HG03565 (cell line): ENCODE data around the gene PTPN2.
A peak's percentile ranks its signal among the peaks of the same experiment; 100 is the strongest.
"Not testable (repeated sequence)": the region's sequence is repeated elsewhere in the genome, so short reads cannot be mapped to it uniquely, and the experiment has no call there.

Experiments used
- ATAC-seq: cut with Tn5 transposase; IDR thresholded peaks from one replicate; pipeline ENCODE4 v1.9.1; 2021; ENCODE audit warnings: mild to moderate bottlenecking, moderate library complexity; ENCODE audit not compliant: unreplicated experiment

Gene PTPN2

DNA sequence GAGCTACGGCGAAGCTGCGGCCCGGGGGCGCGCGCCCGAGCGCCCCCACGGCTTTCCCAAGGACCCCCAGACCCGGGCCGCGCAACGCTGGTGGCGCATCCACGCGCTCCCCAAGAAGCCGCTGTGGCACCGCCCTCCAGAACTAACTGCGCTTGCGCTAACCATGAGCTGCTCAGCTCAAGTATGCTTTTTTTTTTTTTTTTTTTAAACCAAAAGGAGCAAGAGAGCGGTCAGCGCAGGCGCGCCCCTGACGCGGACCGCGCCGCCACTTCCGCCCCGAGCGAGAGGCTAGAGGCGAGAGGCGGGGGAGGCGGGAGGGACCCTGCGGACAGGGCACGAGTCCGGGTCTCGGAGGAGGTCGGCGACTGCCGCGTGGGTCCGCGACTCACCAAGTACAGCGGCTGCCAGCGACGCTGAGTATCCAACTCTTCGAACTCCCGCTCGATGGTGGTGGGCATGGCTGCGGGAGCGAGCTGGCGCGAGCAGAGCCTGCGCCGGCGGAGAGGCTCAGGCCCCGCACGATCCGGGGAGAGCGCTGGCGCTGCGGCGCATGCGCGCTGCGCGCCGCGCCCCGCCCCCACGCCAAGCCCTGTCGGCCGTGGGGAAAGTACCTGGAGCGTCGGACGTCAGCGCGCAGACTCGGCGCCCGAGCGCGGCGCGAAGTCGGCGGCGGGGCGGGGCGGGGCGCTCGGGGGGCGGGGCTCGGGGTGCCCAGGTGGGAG, at the start of gene PTPN2:
Gene PTPN2 (minus strand): TSS at position 554 of the 722 bp plus-strand sequence. CDS start 96 bp downstream, at position 458.
- ATAC-seq = peak; percentile 62

DNA sequence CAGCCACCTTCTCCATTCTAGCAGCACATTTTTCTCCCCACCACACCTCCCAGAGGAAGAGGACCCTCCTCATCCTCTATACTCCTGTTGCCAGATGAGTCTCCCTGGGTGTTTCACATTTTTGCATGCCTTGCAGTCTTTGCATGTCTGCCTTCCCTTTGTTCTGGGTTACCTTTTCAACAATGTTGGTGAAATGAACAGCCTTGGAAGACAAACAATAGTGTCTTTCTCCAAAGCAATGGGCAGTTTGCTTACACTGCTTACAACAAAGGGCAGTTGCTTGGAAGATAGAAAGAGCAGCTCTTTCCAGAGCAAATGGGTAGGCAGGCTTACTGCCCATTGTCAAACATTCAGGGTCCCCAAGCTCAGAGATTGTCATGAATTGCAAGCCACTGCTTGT, 49.3 kb upstream of the PTPN2 start:
- no peak for ATAC-seq

DNA sequence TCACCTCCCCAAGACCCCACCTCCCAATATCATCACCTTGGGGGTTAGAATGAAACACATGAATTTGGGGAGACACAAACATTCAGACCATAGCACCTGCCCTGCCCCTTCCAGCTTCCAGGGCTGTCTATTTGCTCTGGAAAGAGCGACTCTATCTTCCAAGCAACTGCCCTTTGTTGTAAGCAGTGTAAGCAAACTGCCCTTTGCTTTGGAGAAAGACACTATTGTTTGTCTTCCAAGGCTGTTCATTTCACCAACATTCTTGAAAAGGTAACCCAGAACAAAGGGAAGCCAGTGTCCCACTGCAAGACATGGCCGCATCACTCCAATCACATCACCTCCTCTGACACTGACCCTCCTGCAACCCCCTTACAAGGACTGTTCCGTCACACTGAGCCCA, 46.9 kb upstream of the PTPN2 start:
- ATAC-seq = no peak

DNA sequence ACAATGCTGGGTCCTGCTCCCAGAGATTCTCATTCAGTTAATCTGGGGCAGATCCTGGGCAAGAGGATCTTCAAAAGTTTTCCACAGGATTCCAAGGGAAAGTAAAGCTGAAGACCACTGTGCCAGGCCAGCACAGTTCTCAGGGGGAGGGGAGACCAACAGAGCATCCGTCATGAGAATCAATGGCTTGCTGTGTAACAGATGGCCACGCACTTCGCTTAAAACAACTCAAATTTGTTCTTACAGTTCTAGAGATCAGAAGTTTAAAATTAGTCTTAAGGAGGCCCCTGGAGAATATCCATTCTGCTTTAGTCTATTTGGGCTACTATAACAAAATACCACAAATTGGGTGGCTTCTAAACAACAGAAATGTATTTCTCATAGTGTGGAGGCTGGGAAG, 46.3 kb upstream of the PTPN2 start:
- ATAC-seq = no peak

DNA sequence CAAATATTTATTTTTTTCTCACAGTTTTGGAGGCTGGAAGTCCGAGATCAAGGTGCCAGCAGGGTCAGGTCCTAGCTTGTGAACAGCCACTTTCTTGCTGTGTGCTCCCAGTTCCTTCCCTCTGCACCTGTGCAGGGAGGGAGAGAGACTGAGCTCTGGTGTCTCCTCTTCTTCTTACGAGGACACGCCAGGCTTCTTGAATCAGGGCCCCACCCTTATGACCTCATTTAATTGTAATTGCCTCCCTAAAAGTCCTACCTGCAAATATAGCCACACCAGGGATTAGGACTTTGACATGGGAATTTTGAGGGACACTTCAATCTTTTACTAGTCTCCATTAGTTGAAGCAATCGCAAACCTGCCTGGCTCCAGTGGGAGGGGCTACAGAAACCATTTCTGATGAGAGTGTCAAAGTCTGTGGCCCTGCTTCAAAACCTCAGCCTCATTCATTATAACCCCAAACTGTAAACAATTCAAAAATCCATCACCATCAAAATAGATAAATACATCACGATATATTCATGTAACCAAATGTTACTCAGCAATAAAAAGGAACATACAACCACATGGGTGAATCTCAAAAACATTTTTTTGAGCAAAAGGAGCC, 45.5 kb upstream of the PTPN2 start:
- no peak for ATAC-seq

DNA sequence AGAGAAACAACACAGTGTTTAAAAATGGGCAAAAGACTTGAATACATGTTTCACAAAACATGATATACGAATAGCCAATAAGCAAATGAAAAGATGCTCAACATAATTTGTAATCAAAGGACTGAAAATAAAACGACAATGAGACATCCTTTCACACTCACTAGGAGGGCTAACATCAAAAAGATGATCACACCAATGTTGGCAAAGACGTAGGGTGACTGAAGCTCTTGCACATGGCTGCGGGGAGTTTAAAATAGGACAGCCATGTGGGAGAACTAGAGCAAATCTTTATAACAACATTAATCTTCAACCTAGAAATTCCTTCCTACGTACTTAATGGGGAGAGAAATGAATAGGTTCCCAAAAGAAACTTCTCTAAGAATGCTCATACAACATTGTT, 44.6 kb upstream of the PTPN2 start:
- no peak for ATAC-seq

DNA sequence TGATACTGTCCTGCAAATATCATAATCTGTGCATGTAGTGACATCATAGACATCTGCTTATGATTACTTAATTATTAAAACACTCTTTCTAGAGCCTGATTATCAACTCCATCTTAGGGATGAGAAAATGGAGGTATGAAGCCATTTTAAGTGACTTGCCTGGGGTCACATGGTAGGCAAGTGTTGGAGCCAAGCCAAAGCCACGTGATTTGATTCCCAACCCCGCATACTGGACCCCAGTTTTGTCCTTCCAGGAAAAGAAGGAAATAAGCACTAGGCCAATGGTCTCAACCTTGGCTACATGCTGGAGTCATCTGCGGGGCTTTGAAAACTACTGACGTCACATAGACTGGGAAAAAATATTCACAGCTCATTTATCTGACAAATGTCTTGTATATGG, 44.2 kb upstream of the PTPN2 start:
- ATAC-seq = no peak

DNA sequence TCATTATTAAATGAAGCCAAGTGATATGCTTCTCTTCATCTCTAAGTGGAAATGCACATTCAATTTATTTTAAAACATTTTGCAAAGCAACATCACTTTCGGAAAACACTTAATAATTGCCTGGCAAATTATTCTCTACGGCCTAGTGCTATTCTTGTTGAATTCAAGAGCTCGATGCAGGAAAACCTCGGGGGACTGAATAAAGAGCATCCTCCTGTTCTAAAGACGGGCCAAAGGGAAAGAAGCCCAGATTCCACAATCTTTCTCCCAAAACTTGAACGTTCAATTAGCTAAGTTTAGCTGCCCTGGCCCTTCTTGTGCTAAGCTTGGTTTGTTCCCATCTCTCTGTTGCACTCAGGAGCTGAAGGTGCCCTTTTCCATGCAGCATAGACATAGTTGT, 40.6 kb upstream of the PTPN2 start:
- no peak for ATAC-seq

DNA sequence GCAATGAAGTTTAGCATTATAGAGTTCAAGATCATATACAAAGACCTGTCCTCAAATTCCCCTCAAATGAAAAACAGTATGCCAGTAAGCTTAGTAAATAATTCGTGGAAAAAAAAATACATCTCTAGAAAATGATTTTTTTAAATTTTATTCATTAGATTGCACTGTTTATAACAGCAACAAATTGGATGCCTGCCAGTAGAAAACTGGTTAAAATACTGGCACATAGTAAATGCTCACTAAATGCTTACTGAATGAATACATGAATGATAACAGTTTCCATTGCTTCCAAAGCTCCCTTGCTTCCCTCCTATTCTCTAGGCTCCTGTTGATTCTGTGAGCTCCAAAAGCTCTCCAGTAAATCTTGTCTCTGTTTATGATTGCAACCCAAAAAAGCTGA, 38.2 kb upstream of the PTPN2 start:
- ATAC-seq = no peak

DNA sequence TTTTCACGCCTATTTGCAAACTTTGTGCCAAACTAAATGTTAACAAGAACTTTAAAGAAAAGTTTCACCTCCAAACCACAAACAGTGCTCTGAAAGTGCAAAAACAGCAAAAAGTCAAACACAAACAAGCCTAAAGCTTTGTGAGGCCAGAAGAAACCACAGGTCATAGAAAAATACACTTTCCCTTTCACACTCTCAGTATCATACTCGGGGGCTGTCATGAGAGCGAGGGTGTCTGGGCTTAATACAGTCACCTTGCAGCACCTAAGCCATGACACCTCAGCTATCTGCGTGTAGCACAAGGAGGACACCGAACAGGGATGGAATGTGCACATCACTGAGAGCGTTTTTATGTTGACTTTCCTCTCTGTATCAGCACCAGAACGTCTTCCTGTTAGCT, 37.1 kb upstream of the PTPN2 start:
- peak; percentile 60 for ATAC-seq

DNA sequence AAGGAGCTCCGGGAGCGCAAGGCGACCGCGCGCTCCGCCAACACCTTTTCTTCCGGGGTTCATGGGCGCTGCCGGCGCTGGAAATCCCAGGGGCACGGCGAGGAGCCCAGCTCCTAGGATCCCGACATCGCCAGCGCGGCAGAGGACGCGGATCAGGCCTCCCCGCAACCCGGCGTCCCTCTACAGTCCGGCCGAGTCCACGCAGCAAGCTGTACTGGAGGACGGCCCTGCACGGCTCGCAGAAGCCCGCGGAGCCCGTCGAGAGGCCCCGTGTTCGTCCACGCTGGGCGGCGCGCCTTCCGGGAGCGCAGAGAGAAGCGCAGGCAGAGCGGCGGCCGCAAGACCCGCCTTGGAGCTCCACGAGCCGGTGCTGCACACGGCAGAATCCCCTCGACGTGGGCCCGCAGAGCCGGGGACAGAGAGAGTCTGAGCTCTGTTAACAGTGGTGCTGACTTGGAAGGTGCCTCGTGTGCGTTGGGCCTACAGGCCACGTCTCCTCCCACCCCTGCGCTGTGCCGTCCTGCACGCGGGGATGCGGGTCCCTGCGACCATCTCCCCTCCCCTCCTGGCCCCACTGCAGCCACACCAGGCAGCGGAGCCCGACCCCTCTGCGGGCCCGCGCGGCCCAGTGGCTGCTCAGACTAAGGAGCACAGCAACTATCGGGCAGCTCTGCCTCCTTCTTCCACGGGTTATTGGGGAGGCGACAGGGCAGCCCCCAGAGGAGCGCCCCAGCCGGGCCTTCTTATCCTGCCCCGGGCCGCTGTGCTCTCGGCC, 28.1 kb upstream of the PTPN2 start:
- no peak for ATAC-seq

DNA sequence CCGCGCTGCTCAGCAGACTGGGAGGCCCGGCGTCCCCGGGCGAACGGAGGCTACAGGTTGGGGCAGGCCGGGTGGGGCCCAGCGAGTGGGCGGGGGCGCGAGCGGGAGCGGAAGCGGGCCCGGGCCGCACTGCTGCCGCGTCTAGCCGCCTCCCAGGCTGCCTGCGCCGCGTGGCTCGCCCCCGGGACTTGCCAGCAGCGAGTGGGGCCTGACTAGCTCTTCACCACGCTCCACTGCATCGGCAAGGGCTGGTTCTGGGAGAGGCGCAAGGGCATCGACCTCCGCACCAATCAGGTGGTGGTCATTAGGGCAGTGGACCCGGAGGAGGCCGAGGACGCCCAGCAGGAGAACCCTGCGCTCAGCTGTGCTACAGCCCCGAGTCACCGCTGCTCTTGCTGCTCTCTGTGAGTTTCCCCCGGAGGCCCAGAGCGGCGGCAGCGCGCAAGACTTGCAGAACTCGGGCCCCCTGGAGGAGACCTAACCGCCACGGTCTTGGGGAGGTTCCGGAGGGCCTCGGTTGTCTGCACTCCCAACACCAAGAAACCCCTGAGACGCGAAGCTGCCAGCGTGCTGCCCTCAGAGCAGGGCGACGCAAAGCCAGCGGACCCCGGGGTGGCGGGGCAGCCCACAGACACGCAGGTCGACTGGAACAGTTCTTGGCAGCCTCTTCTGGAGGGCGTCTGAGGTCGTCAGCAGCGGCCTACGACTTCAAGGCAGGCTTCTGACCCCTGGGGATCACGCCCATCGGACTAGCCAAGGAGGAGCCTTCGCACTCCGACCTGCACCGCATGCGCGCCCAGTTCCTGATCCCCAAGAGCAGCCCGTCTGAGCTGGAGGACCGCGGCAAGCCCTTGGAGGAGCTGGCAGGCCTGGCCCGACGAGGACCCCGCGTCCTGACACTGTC, 27.2 kb upstream of the PTPN2 start:
- no peak for ATAC-seq

DNA sequence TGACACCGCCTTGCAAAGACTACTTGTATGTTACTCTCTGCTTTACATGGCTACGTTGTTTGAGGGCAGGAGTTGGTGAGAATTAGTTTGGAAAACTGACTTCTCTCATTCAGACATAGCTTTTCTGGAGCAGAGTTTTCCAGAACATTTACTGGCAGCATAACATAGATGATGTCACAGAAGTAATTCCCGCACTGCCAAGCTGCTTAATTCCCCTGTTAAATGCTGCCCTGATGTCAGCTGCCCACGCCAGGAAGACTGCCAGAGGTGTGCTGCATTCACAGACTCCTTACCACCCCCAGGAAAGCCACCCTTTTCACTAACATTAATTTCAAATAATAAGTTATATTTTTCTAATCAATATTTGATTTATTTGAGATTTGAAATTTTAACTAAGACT, 24.7 kb upstream of the PTPN2 start:
- no peak for ATAC-seq

DNA sequence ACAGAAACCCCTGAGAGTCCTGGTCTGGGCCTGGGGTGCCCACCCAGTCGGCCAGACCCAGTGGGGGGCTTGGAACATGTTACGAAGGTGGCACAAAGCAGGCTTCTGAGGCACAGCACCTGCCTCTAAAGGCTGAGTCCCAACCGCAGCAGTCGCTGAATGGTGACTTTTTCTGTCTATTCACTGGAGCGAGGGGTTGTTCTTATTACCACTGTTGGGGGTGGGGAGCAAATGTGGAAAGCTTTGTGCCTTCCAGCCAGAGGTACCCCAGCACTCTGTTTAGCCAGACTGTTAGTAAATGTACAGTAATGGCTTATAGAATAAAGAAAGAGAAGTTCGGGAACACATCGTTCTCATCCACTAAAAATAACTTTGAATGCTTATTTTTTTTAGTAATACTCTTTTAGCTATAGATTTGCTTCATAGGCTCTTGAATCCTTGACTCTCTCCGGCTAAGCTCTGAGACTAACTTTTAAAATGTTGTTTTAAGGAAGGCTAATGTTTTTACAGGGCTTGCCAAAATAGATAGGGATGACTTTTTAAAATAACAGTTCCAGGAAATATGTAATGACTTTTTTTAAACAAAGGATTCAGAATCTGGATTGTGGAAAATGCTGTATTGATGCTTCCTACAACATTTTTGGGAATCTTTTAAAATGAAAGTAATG, 23.4 kb upstream of the PTPN2 start:
- ATAC-seq = no peak

DNA sequence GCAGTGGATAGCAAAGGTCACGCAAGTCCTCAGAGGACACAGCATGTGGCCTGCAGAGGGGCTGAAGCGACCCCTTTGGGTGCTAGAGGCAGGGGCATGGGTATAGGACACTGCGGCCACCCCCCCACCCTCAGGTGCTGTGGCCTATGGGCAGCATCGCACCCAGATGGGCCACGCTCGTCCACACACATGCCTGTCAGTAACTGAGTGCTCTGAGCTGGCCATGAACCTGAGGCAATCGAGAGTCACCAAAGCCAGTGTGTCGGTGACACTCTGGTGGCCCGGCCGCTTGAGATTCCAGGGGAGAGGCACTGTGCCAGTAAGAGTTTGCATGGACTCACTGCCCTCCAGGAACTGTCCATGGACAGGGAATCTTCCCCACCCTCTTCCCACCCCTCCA, 22.7 kb upstream of the PTPN2 start:
- no peak for ATAC-seq

DNA sequence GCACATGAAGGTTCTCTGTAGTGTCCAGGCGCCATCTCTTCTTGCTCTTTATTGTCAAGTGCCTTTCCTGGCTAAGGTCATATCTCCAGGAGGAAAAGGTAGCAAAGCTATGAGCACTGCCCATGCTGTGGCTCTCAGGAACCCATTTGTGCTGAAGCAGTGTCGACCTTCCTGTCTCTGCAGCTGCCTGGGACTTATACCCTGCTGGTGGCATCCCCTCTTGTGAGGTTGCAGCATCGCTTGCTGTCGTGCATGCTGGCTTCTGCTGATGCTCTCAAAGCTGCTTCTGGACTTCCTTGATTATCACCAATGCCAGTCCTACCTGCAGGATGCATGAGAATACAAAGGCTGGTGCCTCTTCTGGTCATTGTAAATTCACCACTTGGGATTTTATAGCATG, 22.1 kb upstream of the PTPN2 start:
- no peak for ATAC-seq

DNA sequence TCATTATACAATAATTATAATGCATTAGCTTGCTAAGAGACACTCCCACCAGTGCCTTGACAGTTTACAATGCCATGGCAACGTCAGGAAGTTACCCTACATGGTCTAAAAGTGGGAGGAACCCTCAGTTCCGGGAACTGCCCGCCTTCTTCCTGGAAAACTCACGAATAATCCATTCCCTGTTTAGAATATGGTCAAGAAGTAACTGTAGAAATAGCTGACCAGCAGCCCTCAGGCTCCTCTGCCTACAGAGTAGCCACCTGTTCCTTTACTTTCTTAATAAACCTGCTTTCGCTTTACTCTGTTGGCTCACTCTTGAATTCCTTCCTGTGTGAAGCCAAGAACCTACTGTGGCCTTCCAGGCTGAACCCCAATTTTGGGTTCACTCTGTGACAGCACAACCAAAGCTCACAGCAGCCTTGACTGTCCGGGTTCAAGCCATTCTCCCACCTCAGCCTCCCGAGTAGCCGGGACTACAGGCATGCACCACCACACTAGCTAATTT, 20.0 kb upstream of the PTPN2 start:
- ATAC-seq = no peak

DNA sequence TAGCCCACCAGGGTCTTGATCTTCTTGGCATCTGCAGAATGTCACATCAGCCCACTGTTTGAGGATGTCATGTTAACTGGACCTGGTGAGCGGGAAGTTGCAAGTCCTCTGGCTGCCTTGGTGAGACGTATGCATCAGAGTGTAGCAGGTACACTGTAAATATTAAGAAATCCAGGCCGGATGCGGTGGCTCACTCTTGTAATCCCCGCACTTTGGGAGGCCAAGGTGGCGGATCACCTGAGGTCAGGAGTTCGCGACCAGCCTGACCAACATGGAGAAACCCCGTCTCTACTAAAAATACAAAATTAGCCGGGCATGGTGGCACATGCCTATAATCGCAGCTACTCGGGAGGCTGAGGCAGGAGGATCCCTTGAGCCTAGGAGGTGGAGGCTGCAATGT, 17.2 kb upstream of the PTPN2 start:
- ATAC-seq = not testable (repeated sequence)

DNA sequence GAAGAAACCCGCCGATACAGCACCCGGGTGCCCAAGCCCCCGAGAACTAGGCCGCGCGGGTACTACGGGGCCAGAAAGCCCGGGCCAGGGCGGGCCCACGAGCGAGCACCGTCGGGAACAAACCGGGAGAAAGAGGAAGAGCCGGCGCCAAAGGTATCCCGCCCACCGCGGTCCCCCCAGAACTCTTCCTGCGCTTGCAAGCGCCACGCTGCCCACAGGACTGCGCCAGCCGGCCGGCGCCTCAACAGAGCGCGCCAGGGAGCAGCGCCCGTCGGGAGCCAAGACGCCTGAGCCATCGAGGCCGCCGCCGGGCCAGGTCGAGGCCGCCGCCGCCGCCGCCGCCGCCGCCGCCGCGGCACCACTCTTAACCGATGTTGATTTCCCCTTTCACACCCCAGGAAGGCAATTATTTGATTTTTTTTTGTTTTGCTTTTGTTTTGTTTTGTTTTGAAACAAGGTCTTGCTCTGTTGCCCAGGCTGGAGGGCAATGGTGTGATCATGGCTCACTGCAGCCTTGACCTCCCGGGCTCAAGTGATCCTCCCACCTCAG, 12.8 kb upstream of the PTPN2 start:
- ATAC-seq = not testable (repeated sequence)

DNA sequence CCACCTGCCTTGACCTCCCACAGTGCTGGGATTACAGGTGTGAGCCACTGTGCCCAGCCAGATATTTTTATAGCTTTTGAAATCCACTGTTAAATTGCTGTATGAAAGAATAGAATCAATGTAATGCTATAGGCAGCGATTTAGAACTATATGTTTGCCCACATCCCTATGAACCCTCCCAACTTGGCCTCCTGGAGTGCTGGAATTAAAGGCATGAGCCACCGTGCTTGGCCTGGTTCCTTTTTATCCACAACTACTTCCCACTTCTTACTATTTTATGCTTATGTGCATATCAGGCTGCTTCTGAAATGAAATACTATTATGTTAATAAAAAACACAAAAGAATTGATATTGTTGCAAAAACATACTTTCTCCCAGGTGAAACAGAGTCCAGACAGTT, 11.6 kb upstream of the PTPN2 start:
- no peak for ATAC-seq
